Measurements from ENCODE around the gene LIAS.

- TF ChIP-seq POLR2A (IDR thresholded peaks at IDR 0.05): no peak
- no peak for TF ChIP-seq POLR2AphosphoS5 (IDR thresholded peaks at IDR 0.05)
- TF ChIP-seq CTCF (IDR thresholded peaks at IDR 0.05): no peak
- no peak for TF ChIP-seq EP300 (IDR thresholded peaks at IDR 0.05)
Measured at GRCh38 chr4:39498727-39499020, 39.8 kb downstream of the LIAS start.

Data from suprapubic skin (tissue), 4 donors.